Effector CD8-positive, alpha-beta T cell (primary cell): ENCODE measurements around the gene EIF4ENIF1.
"Not testable (repeated sequence)": the region's sequence is repeated elsewhere in the genome, so short reads cannot be mapped to it uniquely, and the experiment has no call there.

Experiments
- DNase-seq: peaks from one replicate; lab custom pipeline; 2025; lab: John Stamatoyannopoulos, UW

EIF4ENIF1 gene

DNA sequence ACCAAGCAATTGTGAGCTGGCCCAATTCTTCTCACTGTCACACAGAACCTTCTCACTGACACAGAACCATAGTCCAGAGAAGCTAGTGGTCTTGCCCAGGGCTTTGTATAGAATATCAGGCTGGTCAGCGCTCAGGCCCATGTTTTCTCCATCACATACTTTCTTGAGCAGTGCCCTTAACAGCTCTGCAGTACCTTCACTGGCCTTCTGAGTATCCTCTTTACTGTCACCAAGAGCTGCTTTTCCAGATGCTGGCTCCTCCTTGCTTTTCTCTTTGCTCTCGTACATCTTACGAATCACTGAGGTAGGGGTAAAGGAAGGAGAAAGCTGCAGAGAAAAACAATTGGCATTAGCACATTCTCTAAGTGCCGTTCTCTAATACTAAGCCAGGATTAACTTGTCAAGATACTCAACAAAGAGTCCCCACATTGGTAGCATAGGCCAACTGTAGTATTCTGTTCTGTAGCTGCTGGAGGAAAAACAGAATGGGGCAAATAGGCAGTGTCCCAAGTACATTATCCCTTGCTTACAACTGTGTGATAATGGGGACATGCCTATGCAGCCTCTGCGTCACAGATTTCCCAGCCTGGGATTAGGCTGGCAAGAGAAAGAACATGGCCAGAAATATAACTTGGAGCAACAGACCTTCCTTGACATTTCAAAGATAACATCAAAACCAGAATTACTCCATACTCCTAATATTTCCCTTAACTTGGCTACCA lies 46.7 kb downstream of the EIF4ENIF1 start:
- DNase-seq = no peak

DNA sequence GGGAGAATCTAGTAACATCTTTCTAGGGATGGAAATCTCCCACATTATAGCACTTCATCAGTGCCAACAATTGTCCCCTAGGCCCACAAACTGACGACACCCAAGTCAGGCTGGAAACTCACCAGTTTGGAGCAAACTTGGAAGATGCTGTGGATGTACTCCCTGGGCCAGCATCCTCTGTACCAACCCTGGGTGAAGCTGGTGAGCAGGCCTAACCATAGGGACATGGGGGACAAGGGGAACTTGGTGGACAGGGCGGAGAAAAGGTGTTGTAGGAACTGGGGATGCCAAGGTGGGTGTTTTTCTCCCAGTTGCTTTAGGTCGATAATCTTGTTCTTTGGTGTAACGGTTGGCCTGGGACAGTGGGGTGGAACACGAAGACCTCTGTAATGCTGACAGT lies 48.0 kb downstream of the EIF4ENIF1 start:
- no peak for DNase-seq

DNA sequence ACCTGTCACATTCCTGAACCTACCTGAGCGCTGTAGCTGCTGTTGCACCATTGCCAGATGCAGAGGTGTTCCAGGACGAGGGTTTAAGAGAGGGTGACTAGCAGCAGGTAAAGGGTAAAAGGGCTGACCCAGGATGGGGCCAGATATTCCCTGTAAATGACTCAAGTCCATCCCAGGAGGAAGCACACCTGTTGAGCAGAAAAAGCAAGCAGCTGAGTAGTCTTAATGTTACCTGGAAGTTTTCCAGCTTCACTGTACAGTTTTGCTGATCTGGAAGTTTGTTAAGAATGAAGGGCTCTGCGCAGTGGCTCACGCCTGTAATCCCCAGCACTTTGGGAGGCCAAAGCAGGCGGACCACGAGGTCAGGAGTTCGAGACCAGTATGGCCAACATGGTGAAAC lies 49.0 kb downstream of the EIF4ENIF1 start:
- DNase-seq = no peak

DNA sequence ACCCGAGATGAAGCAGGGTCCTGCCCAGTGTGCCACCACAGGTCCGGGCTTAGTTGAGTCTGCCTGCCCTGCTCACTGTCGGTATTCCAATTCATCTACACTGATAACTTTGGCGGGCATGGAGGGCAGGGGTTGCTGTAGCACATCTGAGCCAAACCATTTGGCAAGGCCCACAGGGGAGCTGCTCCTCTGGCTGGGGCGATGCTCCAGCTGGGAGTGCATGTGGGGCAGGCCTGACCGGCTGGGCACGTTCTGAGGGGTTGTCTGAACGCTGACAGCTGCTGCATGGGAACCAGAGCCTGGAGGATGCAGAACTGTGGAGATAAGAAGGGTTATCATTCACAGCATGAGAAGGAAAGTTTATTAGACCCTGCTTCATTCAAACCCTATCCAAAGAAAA lies 49.8 kb downstream of the EIF4ENIF1 start:
- no peak for DNase-seq

DNA sequence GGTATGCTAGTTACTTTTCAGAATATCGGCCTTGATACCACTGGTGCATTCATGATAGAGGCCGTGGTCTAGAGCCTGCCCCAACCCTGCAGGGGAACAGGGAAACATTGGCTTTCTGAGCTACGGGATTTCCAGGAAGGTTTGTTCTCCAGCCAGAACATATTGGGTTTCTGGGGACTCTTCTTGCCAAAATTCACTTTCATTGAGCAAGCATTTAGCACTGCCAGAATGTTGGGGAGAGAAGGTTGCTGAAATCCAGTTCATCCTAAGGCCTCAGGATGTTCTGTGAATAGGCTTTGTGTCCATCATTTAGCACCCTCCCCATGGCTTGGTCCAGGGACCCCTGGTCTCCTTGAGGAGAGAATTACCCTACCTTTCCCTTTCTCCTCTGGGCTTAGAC lies 53.5 kb downstream of the EIF4ENIF1 start:
- DNase-seq = no peak

DNA sequence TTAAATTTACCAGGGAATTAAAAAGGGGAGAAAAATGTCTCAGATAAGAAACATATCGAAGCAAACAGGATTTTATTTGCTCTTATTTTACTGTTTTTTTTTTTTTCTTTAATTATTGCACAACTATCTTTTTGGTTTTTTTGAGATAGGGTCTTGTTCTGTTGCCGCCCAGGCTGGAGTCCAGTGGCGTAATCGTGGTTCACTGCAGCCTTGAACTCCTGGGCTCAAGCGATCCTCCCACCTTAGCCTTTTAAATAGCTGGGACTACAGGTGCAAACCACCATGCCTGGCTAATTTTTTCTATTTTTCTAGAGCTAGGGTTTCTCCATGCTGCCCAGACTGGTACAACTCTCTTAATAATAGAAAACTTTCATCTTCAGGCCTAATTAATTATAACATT lies 57.7 kb downstream of the EIF4ENIF1 start:
- DNase-seq = no peak

DNA sequence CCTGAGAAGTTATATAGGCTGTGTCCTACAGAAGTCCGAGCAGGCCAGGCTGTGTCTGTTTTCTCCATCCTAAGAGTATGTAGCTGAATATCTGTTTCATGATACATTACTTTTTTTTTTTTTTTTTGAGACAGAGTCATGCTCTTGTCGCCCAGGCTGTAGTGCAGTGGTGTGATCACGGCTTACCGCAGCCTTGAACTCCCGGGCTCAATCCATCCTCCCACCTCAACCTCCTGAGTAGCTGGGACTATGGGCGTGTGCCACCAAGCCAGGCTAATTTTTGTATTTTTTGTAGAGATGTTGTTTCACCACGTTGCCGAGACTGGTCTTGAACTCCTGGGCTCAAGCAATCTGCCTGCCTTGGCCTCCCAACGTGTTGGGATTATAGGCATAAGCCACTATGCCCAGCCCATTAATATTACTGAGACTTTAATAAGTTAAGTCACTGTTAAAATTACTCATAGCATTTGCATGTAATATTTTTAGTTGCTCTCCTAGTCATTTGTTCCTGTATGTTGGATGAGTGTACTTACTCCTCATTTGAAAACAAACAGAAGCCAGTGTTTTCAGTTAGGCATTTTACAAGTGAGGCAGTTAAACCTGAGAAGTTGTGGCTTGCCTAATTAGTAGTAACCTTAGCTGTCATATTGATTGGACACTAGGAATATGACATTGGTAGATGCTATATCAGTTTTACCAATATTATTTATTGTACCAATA lies 64.2 kb downstream of the EIF4ENIF1 start:
- DNase-seq = no peak

DNA sequence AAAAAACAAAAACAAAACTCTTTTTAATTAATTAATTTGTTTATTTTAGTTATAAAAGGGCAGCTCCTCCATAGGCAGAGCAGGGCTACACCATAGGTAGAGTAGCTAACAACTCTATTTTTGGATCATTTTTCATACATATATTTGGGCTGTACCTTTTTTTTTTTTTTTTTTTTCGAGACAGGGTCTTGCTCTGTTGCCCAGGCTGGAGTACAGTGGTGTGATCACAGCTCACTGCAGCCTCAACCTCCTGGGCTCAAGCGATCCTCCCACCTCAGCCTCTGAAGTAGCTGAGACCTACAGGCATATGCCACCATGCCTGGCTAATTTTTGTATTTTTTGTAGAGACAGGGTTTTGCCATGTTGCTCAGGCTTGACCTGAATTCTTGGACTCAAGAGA lies 87.3 kb downstream of the EIF4ENIF1 start:
- DNase-seq = not testable (repeated sequence)

DNA sequence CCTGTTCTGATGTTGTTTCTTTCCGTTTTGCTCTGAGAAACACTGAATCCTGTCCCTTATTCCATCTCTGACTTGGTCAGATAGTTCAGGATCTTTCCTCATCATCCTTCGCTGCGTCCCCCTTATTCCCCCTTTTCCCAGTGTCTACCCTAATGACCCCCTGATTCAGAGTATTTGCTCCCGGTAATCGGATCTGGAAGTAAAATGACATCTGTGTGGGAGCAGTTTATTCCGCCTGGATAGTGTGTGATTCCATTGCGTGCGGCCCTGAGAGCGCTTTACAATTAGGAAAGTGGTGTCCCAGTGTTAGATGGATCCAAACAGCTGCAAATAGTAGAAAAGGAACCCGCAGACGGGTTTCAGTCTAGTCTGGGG lies 89.6 kb downstream of the EIF4ENIF1 start:
- DNase-seq = no peak

DNA sequence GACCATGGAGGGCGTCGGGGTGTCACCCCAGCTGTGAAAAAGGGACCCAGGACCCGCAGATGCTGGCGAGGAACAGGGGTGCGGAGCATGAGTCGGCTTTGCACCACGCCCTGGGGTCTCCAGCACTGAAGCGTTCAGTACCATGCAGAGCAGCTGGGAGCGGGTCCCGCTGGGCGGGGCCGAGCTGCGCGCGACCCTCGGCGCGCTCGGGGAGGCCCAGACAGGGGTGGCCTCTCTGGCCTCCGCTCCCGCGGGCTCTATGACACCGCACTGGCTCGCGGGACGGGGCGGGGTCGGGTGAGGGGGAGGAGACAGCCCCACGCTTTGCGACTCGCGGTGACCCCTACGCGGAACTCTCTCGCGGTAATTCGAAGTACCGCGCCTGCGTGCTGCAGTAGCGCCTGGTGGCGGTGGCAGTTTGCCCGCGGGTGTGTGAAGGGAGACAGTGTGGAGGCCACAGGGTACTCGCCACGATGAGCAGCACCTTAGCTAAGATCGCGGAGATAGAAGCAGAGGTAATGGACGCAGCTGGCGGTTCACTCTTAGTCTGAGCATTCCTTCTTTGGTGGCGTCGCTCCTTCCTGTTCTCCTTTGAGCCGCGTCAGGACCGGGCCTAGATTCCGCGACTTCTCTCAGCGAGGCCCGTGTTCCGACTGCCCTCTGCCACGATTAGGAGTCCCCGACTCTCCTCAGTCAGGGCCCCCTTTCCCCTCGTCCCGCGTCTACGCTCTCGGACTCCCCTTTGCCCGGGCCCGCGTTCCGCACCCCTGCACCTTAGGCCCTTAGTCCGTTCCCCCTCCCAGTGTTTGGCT lies 90.2 kb downstream of the EIF4ENIF1 start, which contains the start of gene DRG1:
Gene DRG1, plus strand, starts transcription at position 394 of the 812 bp plus-strand sequence. Its CDS starts 80 bp downstream, at position 474.
- DNase-seq = peak; percentile 94

DNA sequence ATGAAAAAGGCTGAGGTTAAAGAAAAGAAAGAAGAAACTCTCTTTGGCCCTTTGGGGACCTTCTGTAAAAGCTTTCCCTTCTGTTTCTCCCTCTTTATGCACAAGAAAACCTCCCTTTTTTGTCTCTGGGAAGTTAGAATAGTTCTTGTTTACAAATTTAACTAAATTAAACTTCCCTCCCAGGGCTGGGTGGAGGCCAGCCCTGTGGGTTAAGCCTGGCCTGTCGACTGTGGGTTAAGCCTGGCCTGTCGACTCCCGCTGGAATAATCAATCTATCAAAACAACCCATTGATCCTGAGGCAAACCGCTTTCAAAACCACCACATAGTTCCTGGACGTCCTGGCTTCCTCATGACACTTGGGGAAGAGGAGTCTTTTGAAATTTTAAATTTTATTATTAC lies 91.4 kb downstream of the EIF4ENIF1 start:
- DNase-seq = no peak

DNA sequence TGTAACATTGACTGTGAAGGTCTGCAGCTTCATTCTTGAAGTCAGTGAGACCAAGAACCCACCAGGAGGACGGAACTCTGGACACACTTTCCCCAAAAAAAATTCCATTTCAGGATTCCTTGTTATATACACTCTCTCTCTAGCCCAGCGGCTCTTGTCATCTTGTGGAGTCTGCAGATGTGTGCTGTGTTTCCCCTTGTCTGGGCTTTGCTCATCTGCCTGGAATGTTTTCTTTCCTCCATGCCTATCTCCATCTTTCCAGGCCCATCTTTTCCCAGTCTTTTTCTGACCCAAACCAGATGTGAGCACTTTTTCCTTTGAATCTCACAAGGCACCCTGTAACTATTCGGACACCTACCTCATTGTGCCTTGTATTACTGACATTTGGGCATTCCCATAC lies 95.3 kb downstream of the EIF4ENIF1 start:
- no peak for DNase-seq

DNA sequence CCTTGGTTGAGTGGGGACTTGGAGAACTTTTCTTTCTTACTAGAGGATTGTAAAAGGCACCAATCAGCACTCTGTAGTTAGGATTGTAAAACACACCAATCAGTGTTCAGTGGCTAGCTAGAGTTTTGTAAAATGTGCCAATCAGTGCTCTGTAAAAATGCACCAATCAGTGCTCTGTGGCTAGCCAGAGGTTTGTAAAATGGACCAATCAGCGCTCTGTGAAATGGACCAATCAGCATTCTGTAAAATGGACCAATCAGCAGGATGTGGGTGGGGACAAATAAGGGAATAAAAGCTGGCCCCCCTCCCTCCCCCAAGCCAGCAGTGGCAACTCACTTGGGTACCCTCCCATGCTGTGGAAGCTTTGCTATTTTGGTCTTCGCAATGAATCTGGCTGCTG lies 95.7 kb downstream of the EIF4ENIF1 start:
- DNase-seq = no peak
